HCT116 (cell line): ENCODE measurements around the gene OR2H1.
"Not testable (repeated sequence)": the region's sequence is repeated elsewhere in the genome, so short reads cannot be mapped to it uniquely, and the experiment has no call there.

ENCODE experiments used
- CBX3 ChIP-seq: IDR thresholded peaks from 2 replicates; pipeline ENCODE4 v1.6.1; 2012; ENCODE audit warnings: low read depth
- EZH2 ChIP-seq: fragments of 200-600 bp; sonication (generic); IDR thresholded peaks from 2 replicates; pipeline ENCODE4 v1.6.1; 2017; ENCODE audit warnings: antibody characterized with exemption, mixed run types
- EZH2phosphoT487 ChIP-seq: fragments of 200-600 bp; IDR thresholded peaks from 2 replicates; pipeline ENCODE4 v1.6.1; 2018; ENCODE audit warnings: antibody characterized with exemption, borderline replicate concordance
- POLR2A ChIP-seq: IDR thresholded peaks from 2 replicates; pipeline ENCODE4 v1.7.0; 2011; ENCODE audit warnings: borderline replicate concordance; ENCODE audit not compliant: insufficient read depth, insufficient read length; ENCODE audit errors: extremely low read depth
- POLR2AphosphoS5 ChIP-seq: IDR thresholded peaks from 2 replicates; pipeline ENCODE4 v1.6.1; 2011; ENCODE audit warnings: mild to moderate bottlenecking, low read depth, low read length, moderate library complexity
- RAD21 ChIP-seq: IDR thresholded peaks from 2 replicates; pipeline ENCODE4 v1.6.1; 2012; ENCODE audit warnings: low read depth, mild to moderate bottlenecking
- SP1 ChIP-seq: IDR thresholded peaks from 2 replicates; pipeline ENCODE4 v1.6.1; 2012; ENCODE audit warnings: low read depth
- SRF ChIP-seq: IDR thresholded peaks from 2 replicates; pipeline ENCODE4 v1.6.1; 2012; ENCODE audit warnings: low read depth
- ZFX ChIP-seq: fragments of 450-650 bp; IDR thresholded peaks from 2 replicates; pipeline ENCODE4 v1.6.1; 2017
- TF ChIP-seq, protein P1 (sequence below), 3 experiments: fragments of 200-600 bp in 1 of 3; sonication (generic) in 1 of 3; IDR thresholded peaks in 2 of 3; conservative IDR thresholded peaks in 1 of 3; 2 replicates each; pipeline ENCODE4 v1.5.1; 2012 to 2017; ENCODE audit warnings: low read depth in 2 of 3, low read length in 2 of 3, antibody characterized with exemption in 1 of 3, borderline replicate concordance in 1 of 3, control low read depth in 1 of 3, mild to moderate bottlenecking in 1 of 3, mixed read lengths in 1 of 3, mixed run types in 1 of 3, moderate library complexity in 1 of 3; ENCODE audit not compliant: insufficient read depth in 1 of 3
- TF ChIP-seq, protein P2 (sequence below): IDR thresholded peaks from 2 replicates; pipeline ENCODE4 v1.6.1; 2012; ENCODE audit warnings: low read depth
- TF ChIP-seq, protein P3 (sequence below): IDR thresholded peaks from 2 replicates; pipeline ENCODE4 v1.6.1; 2012

DNA sequence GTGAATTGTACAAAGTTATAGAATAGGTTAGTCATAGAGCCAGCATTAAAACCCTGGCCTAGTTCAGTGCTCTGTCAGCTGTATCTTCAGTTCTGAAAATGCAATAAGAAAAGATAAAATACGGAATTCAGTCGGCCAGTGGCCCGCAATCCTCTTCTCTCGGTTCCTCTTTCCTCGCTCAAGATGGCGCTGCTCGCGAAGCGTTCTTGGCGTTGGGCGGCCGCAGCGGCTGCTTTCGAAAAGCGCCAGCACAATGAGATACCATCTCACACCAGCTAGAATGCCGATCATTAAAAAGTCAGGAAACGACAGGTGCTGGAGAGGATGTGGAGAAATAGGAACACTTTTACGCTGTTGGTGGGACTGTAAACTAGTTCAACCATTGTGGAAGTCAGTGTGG lies 20.2 kb upstream of the OR2H1 start:
- TF ChIP-seq, protein P1, sequence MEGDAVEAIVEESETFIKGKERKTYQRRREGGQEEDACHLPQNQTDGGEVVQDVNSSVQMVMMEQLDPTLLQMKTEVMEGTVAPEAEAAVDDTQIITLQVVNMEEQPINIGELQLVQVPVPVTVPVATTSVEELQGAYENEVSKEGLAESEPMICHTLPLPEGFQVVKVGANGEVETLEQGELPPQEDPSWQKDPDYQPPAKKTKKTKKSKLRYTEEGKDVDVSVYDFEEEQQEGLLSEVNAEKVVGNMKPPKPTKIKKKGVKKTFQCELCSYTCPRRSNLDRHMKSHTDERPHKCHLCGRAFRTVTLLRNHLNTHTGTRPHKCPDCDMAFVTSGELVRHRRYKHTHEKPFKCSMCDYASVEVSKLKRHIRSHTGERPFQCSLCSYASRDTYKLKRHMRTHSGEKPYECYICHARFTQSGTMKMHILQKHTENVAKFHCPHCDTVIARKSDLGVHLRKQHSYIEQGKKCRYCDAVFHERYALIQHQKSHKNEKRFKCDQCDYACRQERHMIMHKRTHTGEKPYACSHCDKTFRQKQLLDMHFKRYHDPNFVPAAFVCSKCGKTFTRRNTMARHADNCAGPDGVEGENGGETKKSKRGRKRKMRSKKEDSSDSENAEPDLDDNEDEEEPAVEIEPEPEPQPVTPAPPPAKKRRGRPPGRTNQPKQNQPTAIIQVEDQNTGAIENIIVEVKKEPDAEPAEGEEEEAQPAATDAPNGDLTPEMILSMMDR (IDR thresholded peaks at IDR 0.05 in 2 of 3, conservative IDR thresholded peaks at IDR 0.05 in 1 of 3; ENCODE audit: borderline replicate concordance in 1 of 3, insufficient read depth in 1 of 3, low read depth in 2 of 3, low read length in 2 of 3), result not testable (repeated sequence)
- TF ChIP-seq, protein P2, sequence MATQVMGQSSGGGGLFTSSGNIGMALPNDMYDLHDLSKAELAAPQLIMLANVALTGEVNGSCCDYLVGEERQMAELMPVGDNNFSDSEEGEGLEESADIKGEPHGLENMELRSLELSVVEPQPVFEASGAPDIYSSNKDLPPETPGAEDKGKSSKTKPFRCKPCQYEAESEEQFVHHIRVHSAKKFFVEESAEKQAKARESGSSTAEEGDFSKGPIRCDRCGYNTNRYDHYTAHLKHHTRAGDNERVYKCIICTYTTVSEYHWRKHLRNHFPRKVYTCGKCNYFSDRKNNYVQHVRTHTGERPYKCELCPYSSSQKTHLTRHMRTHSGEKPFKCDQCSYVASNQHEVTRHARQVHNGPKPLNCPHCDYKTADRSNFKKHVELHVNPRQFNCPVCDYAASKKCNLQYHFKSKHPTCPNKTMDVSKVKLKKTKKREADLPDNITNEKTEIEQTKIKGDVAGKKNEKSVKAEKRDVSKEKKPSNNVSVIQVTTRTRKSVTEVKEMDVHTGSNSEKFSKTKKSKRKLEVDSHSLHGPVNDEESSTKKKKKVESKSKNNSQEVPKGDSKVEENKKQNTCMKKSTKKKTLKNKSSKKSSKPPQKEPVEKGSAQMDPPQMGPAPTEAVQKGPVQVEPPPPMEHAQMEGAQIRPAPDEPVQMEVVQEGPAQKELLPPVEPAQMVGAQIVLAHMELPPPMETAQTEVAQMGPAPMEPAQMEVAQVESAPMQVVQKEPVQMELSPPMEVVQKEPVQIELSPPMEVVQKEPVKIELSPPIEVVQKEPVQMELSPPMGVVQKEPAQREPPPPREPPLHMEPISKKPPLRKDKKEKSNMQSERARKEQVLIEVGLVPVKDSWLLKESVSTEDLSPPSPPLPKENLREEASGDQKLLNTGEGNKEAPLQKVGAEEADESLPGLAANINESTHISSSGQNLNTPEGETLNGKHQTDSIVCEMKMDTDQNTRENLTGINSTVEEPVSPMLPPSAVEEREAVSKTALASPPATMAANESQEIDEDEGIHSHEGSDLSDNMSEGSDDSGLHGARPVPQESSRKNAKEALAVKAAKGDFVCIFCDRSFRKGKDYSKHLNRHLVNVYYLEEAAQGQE, result not testable (repeated sequence)
- TF ChIP-seq, protein P3, sequence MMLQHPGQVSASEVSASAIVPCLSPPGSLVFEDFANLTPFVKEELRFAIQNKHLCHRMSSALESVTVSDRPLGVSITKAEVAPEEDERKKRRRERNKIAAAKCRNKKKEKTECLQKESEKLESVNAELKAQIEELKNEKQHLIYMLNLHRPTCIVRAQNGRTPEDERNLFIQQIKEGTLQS, result not testable (repeated sequence)
- TF ChIP-seq POLR2AphosphoS5, RAD21, CBX3, POLR2A, SP1, EZH2, ZFX, SRF, EZH2phosphoT487: not testable (repeated sequence)
